OCI-LY1 (cell line): ENCODE results near the gene NUDT2.

ENCODE experiments used
- H2AFZ ChIP-seq: fragments of 200-600 bp; sonication (generic), shearing (Covaris generic); 2 replicates; pipeline ENCODE4 v1.6.0; 2014; ENCODE audit warnings: antibody characterized with exemption, mild to moderate bottlenecking, low read length
- H3F3A ChIP-seq: fragments of 200-600 bp; sonication (generic), shearing (Covaris generic); 2 replicates; pipeline ENCODE4 v1.6.0; 2014; ENCODE audit warnings: mild to moderate bottlenecking, antibody characterized with exemption, low read length, moderate library complexity; ENCODE audit not compliant: insufficient read depth
- H3K27ac ChIP-seq: fragments of 200-600 bp; sonication (generic); 2 replicates; pipeline ENCODE4 v1.5.1; 2014; ENCODE audit warnings: low read length, mixed run types, mild to moderate bottlenecking, low read depth; ENCODE audit not compliant: poor library complexity, severe bottlenecking
- H3K27me3 ChIP-seq: fragments of 200-600 bp; sonication (generic); 2 replicates; pipeline ENCODE4 v1.6.0; 2014; ENCODE audit warnings: antibody characterized with exemption, mild to moderate bottlenecking, low read length, moderate library complexity; ENCODE audit not compliant: insufficient read depth
- H3K36me3 ChIP-seq: fragments of 200-600 bp; sonication (generic); 2 replicates; pipeline ENCODE4 v1.6.1; 2014; ENCODE audit warnings: mild to moderate bottlenecking, antibody characterized with exemption, low read length, moderate library complexity, mixed read lengths; ENCODE audit not compliant: insufficient read depth
- H3K4me1 ChIP-seq: fragments of 200-600 bp; sonication (generic); 2 replicates; pipeline ENCODE4 v1.5.1; 2014; ENCODE audit warnings: mild to moderate bottlenecking, low read length, moderate library complexity; ENCODE audit not compliant: insufficient read depth, severe bottlenecking
- H3K4me2 ChIP-seq: fragments of 200-600 bp; sonication (generic), shearing (Covaris generic); 2 replicates; pipeline ENCODE4 v1.6.1; 2014; ENCODE audit warnings: low read length
- H3K4me3 ChIP-seq: fragments of 200-600 bp; sonication (generic); 2 replicates; pipeline ENCODE4 v1.5.1; 2014; ENCODE audit warnings: low read length, low read depth, mild to moderate bottlenecking, mixed read lengths; ENCODE audit not compliant: poor library complexity, severe bottlenecking
- H3K79me2 ChIP-seq: fragments of 200-600 bp; shearing (Covaris generic); 2 replicates; pipeline ENCODE4 v1.6.1; 2016; ENCODE audit warnings: mixed run types, low read length, mixed read lengths; ENCODE audit not compliant: insufficient read depth
- H3K9ac ChIP-seq: fragments of 200-600 bp; sonication (generic), shearing (Covaris generic); 2 replicates; pipeline ENCODE4 v1.6.1; 2014; ENCODE audit warnings: mild to moderate bottlenecking, low read length, mixed read lengths
- H3K9me2 ChIP-seq: fragments of 200-600 bp; sonication (generic), shearing (Covaris generic); 2 replicates; pipeline ENCODE4 v1.6.1; 2014; ENCODE audit warnings: low read depth, mild to moderate bottlenecking, low read length, mixed read lengths
- H3K9me3 ChIP-seq: fragments of 200-600 bp; shearing (Covaris generic); 2 replicates; pipeline ENCODE4 v1.6.1; 2014; ENCODE audit warnings: low read length, mixed read lengths
- H4K20me1 ChIP-seq: fragments of 200-600 bp; sonication (generic), shearing (Covaris generic); 2 replicates; pipeline ENCODE4 v1.6.0; 2016; ENCODE audit warnings: mild to moderate bottlenecking, low read length; ENCODE audit not compliant: insufficient read depth
- CTCF ChIP-seq: fragments of 200-600 bp; sonication (generic), shearing (Covaris generic); IDR thresholded peaks from 2 replicates; pipeline ENCODE4 v1.5.1; 2017; ENCODE audit warnings: mild to moderate bottlenecking, antibody characterized with exemption, low read length, moderate library complexity, mixed read lengths
- EZH2 ChIP-seq: fragments of 200-600 bp; sonication (generic), shearing (Covaris generic); IDR thresholded peaks from 2 replicates; pipeline ENCODE4 v1.8.0; 2017; ENCODE audit warnings: borderline replicate concordance, mixed run types, mild to moderate bottlenecking, antibody characterized with exemption, low read length, moderate library complexity, mixed read lengths

Gene NUDT2

DNA sequence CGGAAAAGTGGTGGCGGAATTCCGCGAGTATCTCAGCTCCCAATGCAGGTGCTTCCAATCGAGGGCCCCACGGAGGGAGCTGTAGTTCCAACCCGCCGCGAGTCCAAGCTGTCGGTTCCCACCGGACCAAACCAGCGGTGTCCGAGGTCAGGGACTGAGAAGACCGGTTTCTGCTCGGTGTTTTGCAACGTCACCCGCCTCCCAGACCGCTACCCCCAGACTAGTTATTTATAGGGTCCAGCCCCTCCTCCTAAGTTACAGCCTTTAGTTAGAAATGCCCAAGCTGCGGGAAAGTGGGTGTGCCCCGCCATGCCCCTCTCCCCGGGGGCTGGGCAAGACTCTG lies 48.0 kb downstream of the NUDT2 start:
- H3K27ac ChIP-seq: no peak overlapping the region
- H3K9me3 ChIP-seq: no peaks in the 10 kb centered on the region
- H2AFZ ChIP-seq: no peak overlapping the region
- peak overlapping the region; percentile 75 for H3K4me3 ChIP-seq
- H3K79me2 ChIP-seq: no peaks in the 10 kb centered on the region
- no peaks in the 10 kb centered on the region for H3K27me3 ChIP-seq
- TF ChIP-seq CTCF (no peak), EZH2 (no peak)
- peak overlapping the region; percentile 85 for H3K4me2 ChIP-seq
- H4K20me1 ChIP-seq: no peaks in the 10 kb centered on the region
- H3K36me3 ChIP-seq: peaks cover under 1% of the 10 kb centered on the region; the same call in 1 of the 2 replicates
- H3K9me2 ChIP-seq: no peaks in the 10 kb centered on the region
- H3K9ac ChIP-seq: peak overlapping the region; percentile 55; the same call in 1 of the 2 replicates
- H3F3A ChIP-seq: no peaks in the 10 kb centered on the region; the same call in 1 of the 2 replicates
- H3K4me1 ChIP-seq: peaks cover 36% of the 10 kb centered on the region

- no peaks in the 10 kb centered on the region; the same call in 1 of the 2 replicates for H3F3A ChIP-seq
- H3K4me1 ChIP-seq: peaks cover 36% of the 10 kb centered on the region
- H3K79me2 ChIP-seq: no peaks in the 10 kb centered on the region
- TF ChIP-seq CTCF: no peak
- no peaks in the 10 kb centered on the region for H3K36me3 ChIP-seq
- no peaks in the 10 kb centered on the region for H3K9me3 ChIP-seq
- no peak overlapping the region for H3K4me3 ChIP-seq
- H3K4me2 ChIP-seq: no peak overlapping the region
- no peak overlapping the region for H3K9ac ChIP-seq
- H3K27me3 ChIP-seq: no peaks in the 10 kb centered on the region
- H4K20me1 ChIP-seq: no peaks in the 10 kb centered on the region
- no peaks in the 10 kb centered on the region for H3K9me2 ChIP-seq
- H2AFZ ChIP-seq: no peak overlapping the region
- no peak overlapping the region for H3K27ac ChIP-seq
These were observed 49.1 kb downstream of the NUDT2 start for GRCh38 chr9:34378376-34379060.

GRCh38 chr9:34379334-34380033 lies 50.1 kb downstream of the NUDT2 start:
- H3K9me3 ChIP-seq: no peaks in the 10 kb centered on the region
- H3K4me3 ChIP-seq: peak overlapping the region; percentile 62
- no peak overlapping the region; the same call in 1 of the 2 replicates for H2AFZ ChIP-seq
- H3K9ac ChIP-seq: peak overlapping the region; percentile 60; the same call in 1 of the 2 replicates
- no peak overlapping the region for H3K27ac ChIP-seq
- TF ChIP-seq CTCF (peak; percentile 99), EZH2 (no peak)
- no peaks in the 10 kb centered on the region for H3K9me2 ChIP-seq
- H3K4me2 ChIP-seq: peak overlapping the region; percentile 74
- H4K20me1 ChIP-seq: no peaks in the 10 kb centered on the region
- no peaks in the 10 kb centered on the region for H3F3A ChIP-seq
- H3K4me1 ChIP-seq: peaks cover 36% of the 10 kb centered on the region
- no peaks in the 10 kb centered on the region for H3K36me3 ChIP-seq
- no peaks in the 10 kb centered on the region for H3K79me2 ChIP-seq
- no peaks in the 10 kb centered on the region for H3K27me3 ChIP-seq
